MM.1S (cell line): Measurements from ENCODE around the gene DLX1.

ENCODE experiments used
- DNase-seq: peaks from one replicate; pipeline ENCODE4 v3.0.0-alpha.2; 2015
- H2AFZ ChIP-seq: fragments of 300-600 bp; sonication (generic); 2 replicates; pipeline ENCODE4 v1.6.0; 2016; ENCODE audit warnings: antibody characterized with exemption, low read length
- H3F3A ChIP-seq: fragments of 300-600 bp; sonication (generic); 2 replicates; pipeline ENCODE4 v1.6.1; 2016; ENCODE audit warnings: mild to moderate bottlenecking, antibody characterized with exemption, low read length, moderate library complexity, mixed read lengths; ENCODE audit not compliant: insufficient read depth
- H3K27ac ChIP-seq: fragments of 300-600 bp; sonication (generic); 2 replicates; pipeline ENCODE4 v1.5.1; 2016; ENCODE audit warnings: mild to moderate bottlenecking, low read length
- H3K27me3 ChIP-seq: fragments of 300-600 bp; sonication (generic); replicated peaks from 2 replicates; pipeline ENCODE4 v1.6.0; 2016; ENCODE audit warnings: low read length; ENCODE audit not compliant: insufficient read depth
- H3K36me3 ChIP-seq: fragments of 300-600 bp; sonication (generic); replicated peaks from 2 replicates; pipeline ENCODE4 v1.6.1; 2016; ENCODE audit warnings: mild to moderate bottlenecking, low read length, mixed read lengths; ENCODE audit not compliant: insufficient read depth
- H3K4me1 ChIP-seq: fragments of 300-600 bp; sonication (generic); 2 replicates; pipeline ENCODE4 v1.6.1; 2016; ENCODE audit warnings: low read length, mixed read lengths
- H3K4me2 ChIP-seq: fragments of 300-600 bp; sonication (generic); 2 replicates; pipeline ENCODE4 v1.6.0; 2016; ENCODE audit warnings: low read depth, low read length
- H3K4me3 ChIP-seq: fragments of 300-600 bp; sonication (generic); 2 replicates; pipeline ENCODE4 v1.5.1; 2016; ENCODE audit warnings: low read length, mixed read lengths
- H3K79me2 ChIP-seq: fragments of 300-600 bp; sonication (generic); 2 replicates; pipeline ENCODE4 v1.6.1; 2016; ENCODE audit warnings: mixed run types, low read length, mixed read lengths
- H3K9ac ChIP-seq: fragments of 300-600 bp; sonication (generic); 2 replicates; pipeline ENCODE4 v1.6.1; 2016; ENCODE audit warnings: low read length, mixed read lengths
- H3K9me2 ChIP-seq: fragments of 300-600 bp; sonication (generic); replicated peaks from 2 replicates; pipeline ENCODE4 v1.6.1; 2016; ENCODE audit warnings: mild to moderate bottlenecking, low read length, mixed read lengths; ENCODE audit not compliant: insufficient read depth
- H3K9me3 ChIP-seq: fragments of 300-600 bp; sonication (generic); replicated peaks from 2 replicates; pipeline ENCODE4 v1.6.1; 2016; ENCODE audit warnings: mild to moderate bottlenecking, low read length, mixed read lengths; ENCODE audit not compliant: insufficient read depth
- H4K20me1 ChIP-seq: fragments of 300-600 bp; sonication (generic); 2 replicates; pipeline ENCODE4 v1.6.1; 2016; ENCODE audit warnings: mild to moderate bottlenecking, low read length, moderate library complexity, mixed read lengths; ENCODE audit not compliant: insufficient read depth
- EZH2 ChIP-seq: fragments of 300-600 bp; sonication (generic); optimal IDR thresholded peaks from 2 replicates; pipeline ENCODE3; 2017; ENCODE audit warnings: low read depth, mild to moderate bottlenecking, antibody characterized with exemption, low read length, mixed read lengths
- EZH2phosphoT487 ChIP-seq: fragments of 300-600 bp; sonication (generic); IDR thresholded peaks from 2 replicates; pipeline ENCODE4 v1.6.1; 2018; ENCODE audit warnings: antibody characterized with exemption, low read length
- TF ChIP-seq, protein P1 (sequence below): fragments of 300-600 bp; sonication (generic); IDR thresholded peaks from 2 replicates; pipeline ENCODE4 v1.5.1; 2016; ENCODE audit warnings: antibody characterized with exemption, low read length, mixed read lengths

The DLX1 gene

DNA sequence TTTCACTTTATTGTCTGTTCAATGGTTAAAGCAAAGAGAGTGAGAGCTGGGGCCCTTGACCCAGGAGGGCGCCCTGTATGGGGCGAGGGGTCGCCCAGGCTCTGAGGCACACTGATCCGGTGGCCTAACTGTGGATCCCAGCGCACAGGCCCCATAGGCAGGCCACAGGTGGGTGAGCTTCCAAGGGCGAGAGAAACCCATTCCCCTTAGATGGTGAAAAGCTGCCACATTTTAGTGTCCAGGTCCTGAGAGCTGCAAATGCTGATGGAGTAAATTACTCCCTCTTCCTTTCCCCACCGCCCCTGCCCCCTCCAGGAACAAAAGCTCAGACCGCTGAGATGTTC is 23.3 kb downstream of the DLX1 start:
- H3K4me1 ChIP-seq, result 0 out of 2 replicates have a peak, but pooled peaks cover 8% of the 10 kb centered on the region
- H2AFZ ChIP-seq, result no peak overlapping the region
- no peak overlapping the region for H3K9ac ChIP-seq
- H4K20me1 ChIP-seq, result no peaks in the 10 kb centered on the region
- H3K9me2 ChIP-seq, result no peaks in the 10 kb centered on the region
- no peaks in the 10 kb centered on the region for H3F3A ChIP-seq
- no peak overlapping the region for H3K4me2 ChIP-seq
- H3K9me3 ChIP-seq, result no peaks in the 10 kb centered on the region
- H3K79me2 ChIP-seq, result no peaks in the 10 kb centered on the region
- H3K27me3 ChIP-seq, result peaks cover 11% of the 10 kb centered on the region
- TF ChIP-seq, protein P1, sequence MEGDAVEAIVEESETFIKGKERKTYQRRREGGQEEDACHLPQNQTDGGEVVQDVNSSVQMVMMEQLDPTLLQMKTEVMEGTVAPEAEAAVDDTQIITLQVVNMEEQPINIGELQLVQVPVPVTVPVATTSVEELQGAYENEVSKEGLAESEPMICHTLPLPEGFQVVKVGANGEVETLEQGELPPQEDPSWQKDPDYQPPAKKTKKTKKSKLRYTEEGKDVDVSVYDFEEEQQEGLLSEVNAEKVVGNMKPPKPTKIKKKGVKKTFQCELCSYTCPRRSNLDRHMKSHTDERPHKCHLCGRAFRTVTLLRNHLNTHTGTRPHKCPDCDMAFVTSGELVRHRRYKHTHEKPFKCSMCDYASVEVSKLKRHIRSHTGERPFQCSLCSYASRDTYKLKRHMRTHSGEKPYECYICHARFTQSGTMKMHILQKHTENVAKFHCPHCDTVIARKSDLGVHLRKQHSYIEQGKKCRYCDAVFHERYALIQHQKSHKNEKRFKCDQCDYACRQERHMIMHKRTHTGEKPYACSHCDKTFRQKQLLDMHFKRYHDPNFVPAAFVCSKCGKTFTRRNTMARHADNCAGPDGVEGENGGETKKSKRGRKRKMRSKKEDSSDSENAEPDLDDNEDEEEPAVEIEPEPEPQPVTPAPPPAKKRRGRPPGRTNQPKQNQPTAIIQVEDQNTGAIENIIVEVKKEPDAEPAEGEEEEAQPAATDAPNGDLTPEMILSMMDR, result no peak
- no peak for TF ChIP-seq EZH2phosphoT487
- no peak for TF ChIP-seq EZH2
- H3K36me3 ChIP-seq, result no peaks in the 10 kb centered on the region
- no peak overlapping the region for H3K27ac ChIP-seq
- no peak for DNase-seq
- no peak overlapping the region for H3K4me3 ChIP-seq

DNA sequence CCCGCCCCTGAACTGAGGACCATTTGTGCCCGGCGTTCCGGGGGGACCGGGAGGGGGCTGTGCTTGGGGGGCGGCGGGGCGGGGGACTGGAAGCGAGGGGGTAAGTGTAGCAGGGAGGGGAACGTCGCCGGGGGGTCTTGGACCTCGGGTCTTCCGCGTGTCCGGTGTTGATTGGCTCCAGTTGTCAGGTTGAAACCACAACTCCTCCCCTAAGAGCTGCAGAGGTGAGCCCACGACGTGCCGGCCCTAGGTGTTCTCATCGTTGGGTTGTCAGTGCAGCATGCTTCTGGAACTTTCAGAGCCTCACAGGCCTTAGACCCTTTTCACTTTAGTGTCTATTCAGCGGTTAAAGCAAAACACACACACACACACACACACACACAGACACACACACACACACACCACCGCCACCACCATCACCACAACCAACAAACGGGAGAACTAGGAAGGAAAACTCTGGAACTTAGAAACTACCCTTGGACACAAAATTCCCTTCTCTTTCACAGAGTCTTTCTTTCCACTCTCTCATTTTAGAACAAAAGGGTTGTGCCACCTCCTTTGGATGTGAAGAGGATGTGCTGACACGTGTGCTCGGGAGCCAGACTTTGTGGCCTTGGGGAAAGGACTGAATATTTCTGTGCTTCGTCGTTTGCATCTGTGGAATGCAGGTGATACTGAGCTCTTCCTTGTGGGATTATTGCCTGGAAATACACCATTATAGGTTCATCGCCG is 24.1 kb downstream of the DLX1 start:
- no peak overlapping the region for H3K9ac ChIP-seq
- H4K20me1 ChIP-seq, result no peaks in the 10 kb centered on the region
- no peaks in the 10 kb centered on the region for H3K79me2 ChIP-seq
- no peak overlapping the region for H3K27ac ChIP-seq
- no peak overlapping the region for H3K4me2 ChIP-seq
- H3K9me2 ChIP-seq, result no peaks in the 10 kb centered on the region
- H3K27me3 ChIP-seq, result peaks cover 11% of the 10 kb centered on the region
- no peaks in the 10 kb centered on the region for H3K4me1 ChIP-seq
- no peak for TF ChIP-seq EZH2
- TF ChIP-seq EZH2phosphoT487, result no peak
- TF ChIP-seq, protein P1, result no peak
- H3F3A ChIP-seq, result no peaks in the 10 kb centered on the region
- no peak overlapping the region for H3K4me3 ChIP-seq
- H3K9me3 ChIP-seq, result no peaks in the 10 kb centered on the region
- DNase-seq, result no peak
- H2AFZ ChIP-seq, result no peak overlapping the region
- no peaks in the 10 kb centered on the region for H3K36me3 ChIP-seq

DNA sequence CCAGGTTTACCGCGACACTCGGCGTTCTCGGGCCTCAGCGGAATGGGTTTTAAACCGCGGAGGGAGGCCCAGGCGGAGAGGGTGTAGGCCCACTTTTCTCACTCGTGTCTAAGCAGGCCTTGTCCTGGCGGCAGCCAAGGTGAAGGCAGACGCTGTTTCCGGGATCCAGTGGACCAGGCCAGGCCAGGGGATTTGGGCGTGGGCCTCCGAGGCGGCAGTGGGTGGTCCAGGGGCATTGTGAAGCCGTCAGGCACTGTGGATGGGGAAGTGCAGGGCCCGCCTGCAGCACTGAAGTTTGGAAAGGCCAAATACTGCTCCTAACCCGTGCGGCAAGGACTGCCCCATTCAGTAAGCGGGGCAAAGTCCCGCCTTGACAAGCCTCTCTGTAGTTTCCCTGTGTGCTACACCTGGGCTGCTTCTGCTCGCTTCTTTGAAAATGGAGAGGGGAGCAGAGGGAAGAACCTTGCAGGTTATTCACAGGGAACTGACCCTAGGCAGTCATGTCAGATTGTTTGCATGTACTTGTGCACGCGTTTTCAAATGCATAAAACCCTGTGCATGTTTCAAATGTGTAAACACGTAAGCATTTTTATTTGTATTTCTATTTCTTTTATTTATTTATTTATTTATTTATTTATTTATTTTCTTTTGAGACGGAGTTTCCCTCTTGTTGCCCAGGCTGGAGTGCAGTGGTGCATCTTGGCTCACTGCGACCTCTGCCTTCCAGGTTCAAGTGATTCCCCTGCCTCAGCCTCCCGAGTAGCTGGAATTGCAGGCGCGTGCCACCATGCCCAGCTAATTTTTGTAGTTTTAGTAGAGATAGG is 24.9 kb downstream of the DLX1 start:
- Histone ChIP-seq H3K4me1 (no peaks in the 10 kb centered on the region), H4K20me1 (no peaks in the 10 kb centered on the region), H3K9me3 (no peaks in the 10 kb centered on the region), H3K27me3 (peaks cover 10% of the 10 kb centered on the region), H3F3A (no peaks in the 10 kb centered on the region), H3K9me2 (no peaks in the 10 kb centered on the region), H3K79me2 (no peaks in the 10 kb centered on the region), H3K9ac (no peak overlapping the region), H3K4me2 (no peak overlapping the region), H3K4me3 (no peak overlapping the region), H2AFZ (no peak overlapping the region), H3K36me3 (no peaks in the 10 kb centered on the region), H3K27ac (no peak overlapping the region)
- TF ChIP-seq EZH2phosphoT487, result no peak
- TF ChIP-seq EZH2, result no peak
- TF ChIP-seq, protein P1, result no peak
- no peak for DNase-seq
